AG04449 (cell line): ENCODE measurements around the gene SEPTIN5.
"Not testable (repeated sequence)": the region's sequence is repeated elsewhere in the genome, so short reads cannot be mapped to it uniquely, and the experiment has no call there.

ENCODE experiments used
- CTCF ChIA-PET: fragments of 350-600 bp; formaldehyde crosslinking; extraction: SDS; loops from one replicate; lab custom pipeline; 2021; ENCODE audit warnings: antibody characterized with exemption; lab: Yijun Ruan, JAX
- POLR2A ChIA-PET: fragments of 400-600, 350-600 bp; formaldehyde crosslinking; extraction: SDS; loops from one replicate; lab custom pipeline; 2020; ENCODE audit warnings: antibody characterized with exemption, inconsistent platforms; lab: Yijun Ruan, JAX
- DNase-seq: peaks from one replicate; pipeline ENCODE4 v3.0.0-alpha.2; 2010; ENCODE audit warnings: low read depth, low spot score
- H3K4me3 ChIP-seq: 2 replicates; pipeline ENCODE4 v1.5.1; 2011; ENCODE audit warnings: low read depth, mild to moderate bottlenecking, control low read depth, low read length
- CTCF ChIP-seq: IDR thresholded peaks from one replicate; pipeline ENCODE4 v1.5.1; 2011; ENCODE audit warnings: mild to moderate bottlenecking, moderate library complexity, low read length, control low read depth, inconsistent platforms; ENCODE audit not compliant: insufficient read depth; ENCODE audit errors: missing control alignments

The SEPTIN5 gene

DNA sequence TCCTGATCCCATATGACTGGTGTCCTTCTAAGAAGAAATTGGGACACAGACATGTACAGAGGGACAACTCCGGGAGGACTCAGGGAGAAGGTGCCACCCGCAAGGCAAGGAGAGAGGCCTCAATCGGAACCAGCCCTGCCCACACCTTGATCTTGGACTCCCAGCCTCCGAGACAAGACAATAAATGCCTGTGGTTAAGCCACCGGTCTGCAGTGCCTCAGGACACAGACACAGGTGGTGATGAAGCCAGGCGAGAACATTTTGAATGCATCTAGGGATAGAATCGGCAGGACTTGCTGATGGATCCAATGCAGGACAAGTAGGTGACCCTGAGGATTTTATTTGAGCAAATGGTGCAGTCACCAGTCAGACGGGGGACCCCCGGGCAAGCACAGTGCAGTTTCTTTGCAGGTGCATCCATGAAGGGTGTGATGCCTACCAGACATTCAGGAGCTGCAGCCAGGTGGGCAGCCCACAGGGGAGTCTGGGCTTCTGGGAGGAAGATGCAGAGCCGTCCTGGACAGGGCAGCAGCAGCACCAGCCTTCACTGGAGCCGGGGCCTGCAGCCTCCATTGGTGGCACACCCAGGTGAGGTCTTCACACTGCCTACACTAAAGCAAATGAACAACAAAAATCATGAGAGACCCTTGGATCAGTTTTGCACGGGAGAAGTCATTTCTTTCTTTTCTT is 20.2 kb upstream of the SEPTIN5 start:
- ChIA-PET CTCF (no interaction called here), POLR2A (interaction anchor here (0.7 kb wide), 1 partner anchor 16 kb away, joined by 3 read pairs; no protein-coding TSS in a partner anchor)
- DNase-seq, result no peak
- TF ChIP-seq CTCF, result no peak
- H3K4me3 ChIP-seq, result no peak overlapping the region

DNA sequence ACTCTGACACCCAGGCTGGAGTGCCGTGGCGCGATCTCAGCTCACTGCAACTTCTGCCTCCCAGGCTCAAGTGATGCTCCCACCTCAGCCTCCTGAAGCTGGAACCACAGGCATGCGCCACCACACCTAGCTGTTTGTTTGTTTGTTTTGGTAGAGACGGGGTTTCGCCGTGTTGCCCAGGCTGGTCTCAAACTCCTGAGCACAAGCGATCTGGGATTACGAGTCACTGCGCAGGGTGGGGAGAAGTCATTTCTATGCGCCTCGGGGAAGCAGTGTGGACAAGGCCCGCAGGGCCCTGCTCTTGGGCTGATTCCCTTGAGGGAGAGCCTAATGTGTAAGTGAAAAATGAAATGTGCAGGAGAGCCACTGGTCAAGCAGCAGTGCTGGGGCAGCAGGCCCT is 19.6 kb upstream of the SEPTIN5 start:
- no peak for TF ChIP-seq CTCF
- DNase-seq, result no peak
- H3K4me3 ChIP-seq, result no peak overlapping the region
- POLR2A ChIA-PET, result interaction anchor here (0.7 kb wide), 1 partner anchor 15 kb away, joined by 3 read pairs; no protein-coding TSS in a partner anchor
- CTCF ChIA-PET, result no interaction called here

GRCh38 chr22:19696504-19697276 is 17.6 kb upstream of the SEPTIN5 start:
- CTCF ChIA-PET, result interaction anchor here (0.6 to 1.5 kb wide), 3 partner anchors 14 to 19 kb away, joined by 3 read pairs; no protein-coding TSS in a partner anchor
- POLR2A ChIA-PET, result no interaction called here
- no peak for DNase-seq
- no peak overlapping the region for H3K4me3 ChIP-seq
- no peak for TF ChIP-seq CTCF

- POLR2A ChIA-PET, result interaction anchor here (0.6 kb wide), 1 partner anchor 34 kb away, joined by 3 read pairs; no protein-coding TSS in a partner anchor
- DNase-seq, H3K4me3 ChIP-seq: not testable (repeated sequence)
- CTCF ChIA-PET, result interaction anchor here (0.7 to 1.0 kb wide), 2 partner anchors 8 to 19 kb away, joined by 3 to 4 read pairs; no protein-coding TSS in a partner anchor
Observed at GRCh38 chr22:19697871-19698270, 16.4 kb upstream of the SEPTIN5 start.

GRCh38 chr22:19700790-19701419 is 13.4 kb upstream of the SEPTIN5 start:
- ChIA-PET POLR2A (no interaction called here), CTCF (interaction anchor here (1.6 kb wide), 1 partner anchor 21 kb away, joined by 3 read pairs; no protein-coding TSS in a partner anchor)
- TF ChIP-seq CTCF, result no peak
- DNase-seq, result no peak
- no peak overlapping the region for H3K4me3 ChIP-seq

DNA sequence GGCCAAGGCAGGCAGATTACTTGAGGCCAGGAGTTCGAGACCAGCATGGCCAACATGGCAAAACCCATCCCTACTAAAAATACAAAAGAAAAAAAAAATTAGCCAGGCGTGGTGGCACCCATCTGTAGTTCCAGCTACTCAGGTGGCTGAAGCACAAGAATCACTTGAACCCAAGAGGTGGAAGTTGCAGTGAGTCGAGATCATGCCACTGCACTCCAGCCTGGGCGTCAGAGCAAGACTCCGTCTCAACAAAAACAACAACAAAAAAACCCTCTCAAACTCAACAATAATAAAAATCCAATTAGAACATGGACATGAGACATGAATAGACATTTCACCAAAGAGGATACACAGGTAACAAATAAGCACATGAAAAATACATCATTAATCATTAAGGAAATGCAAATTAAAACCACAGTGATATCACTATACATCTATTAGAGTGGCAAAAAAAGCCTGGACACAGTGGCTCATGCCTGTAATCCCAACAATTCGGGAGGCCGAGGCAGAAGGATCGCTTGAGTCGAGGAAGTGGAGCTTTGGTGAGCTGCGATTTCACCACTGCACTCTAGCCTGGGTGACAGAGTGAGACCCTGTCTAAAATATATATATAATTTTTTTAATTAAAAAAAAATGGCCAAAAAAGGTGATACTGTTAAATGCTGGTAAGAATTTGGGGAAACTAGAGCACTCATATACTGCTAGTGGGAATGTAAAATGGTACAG is 12.7 kb upstream of the SEPTIN5 start:
- POLR2A ChIA-PET, result interaction anchor here (0.6 kb wide), 1 partner anchor 241 kb away, joined by 3 read pairs; no protein-coding TSS in a partner anchor
- no peak for DNase-seq
- CTCF ChIA-PET, result no interaction called here
- no peak overlapping the region for H3K4me3 ChIP-seq
- TF ChIP-seq CTCF, result no peak
